Prostate gland (tissue), 2 donors: ENCODE data around the gene HDAC2. TPM values are rescaled to one million over a fixed set of nuclear protein-coding genes. Genes with fewer than 3 reads are reported as not detected.

Experiments
- DNase-seq: peaks from one replicate; pipeline ENCODE4 v3.0.0-alpha.2; 2019; ENCODE audit warnings: low spot score
- H3K27ac ChIP-seq, 2 donors: fragments of 200-600 bp; sonication (generic); 2 replicates each; pipeline ENCODE4 v1.5.1; 2017 to 2019
- H3K27me3 ChIP-seq: fragments of 200-600 bp; sonication (generic); replicated peaks from 2 replicates; pipeline ENCODE4 v1.5.1; 2019; ENCODE audit not compliant: insufficient read depth
- H3K36me3 ChIP-seq, 2 donors: fragments of 200-600 bp; sonication (generic); 1 replicate in 1 of 2; 2 replicates in 1 of 2; pipeline versions ENCODE4 v1.5.1 to v1.8.1; 2017 to 2019
- H3K4me1 ChIP-seq: fragments of 200-600 bp; sonication (generic); replicated peaks from 2 replicates; pipeline ENCODE4 v1.5.1; 2019
- H3K4me3 ChIP-seq, 2 donors: fragments of 200-600 bp; sonication (generic); 2 replicates each; pipeline ENCODE4 v1.5.1; 2017 to 2019
- H3K9me3 ChIP-seq: fragments of 200-600 bp; sonication (generic); 2 replicates; pipeline ENCODE4 v1.5.1; 2017
- CTCF ChIP-seq, 4 experiments: fragments of 200-600 bp in 2 of 4; fragments of 450-650 bp in 2 of 4; sonication (generic) in 2 of 4; IDR thresholded peaks; 1 replicate in 3 of 4; 2 replicates in 1 of 4; pipeline ENCODE4 v1.5.1; 2016 to 2019; ENCODE audit warnings: antibody characterized with exemption in 4 of 4, mild to moderate bottlenecking in 2 of 4, moderate library complexity in 2 of 4
- POLR2A ChIP-seq: fragments of 450-650 bp; IDR thresholded peaks from one replicate; pipeline ENCODE4 v1.6.1; 2016; ENCODE audit warnings: antibody characterized with exemption, mild to moderate bottlenecking
- POLR2AphosphoS5 ChIP-seq: sonication (generic); formaldehyde crosslinking; IDR thresholded peaks from one replicate; pipeline ENCODE4 v1.6.1; 2017; ENCODE audit warnings: antibody characterized with exemption
- WGBS: methylation state at CpG from one replicate; pipeline ENCODE4 v1.1.5; 2018; 5-methylcytosine and 5-hydroxymethylcytosine counted together
- intact Hi-C: fragments of 100-400 bp; cut with DNase I; formaldehyde crosslinking; loops from one replicate; pipeline ENCODE4 v1.14.2; 2022
- total RNA-seq, 2 donors: library from RNA; depleted of rRNA; stranded (reverse); fragments of >200 nt; gene quantifications; one replicate each; pipeline ENCODE4 v1.1.0, GENCODE V29; 2016

Gene HDAC2
- total RNA-seq, 2 donors from 2014 or later = 39.6 to 86.0 TPM

DNA sequence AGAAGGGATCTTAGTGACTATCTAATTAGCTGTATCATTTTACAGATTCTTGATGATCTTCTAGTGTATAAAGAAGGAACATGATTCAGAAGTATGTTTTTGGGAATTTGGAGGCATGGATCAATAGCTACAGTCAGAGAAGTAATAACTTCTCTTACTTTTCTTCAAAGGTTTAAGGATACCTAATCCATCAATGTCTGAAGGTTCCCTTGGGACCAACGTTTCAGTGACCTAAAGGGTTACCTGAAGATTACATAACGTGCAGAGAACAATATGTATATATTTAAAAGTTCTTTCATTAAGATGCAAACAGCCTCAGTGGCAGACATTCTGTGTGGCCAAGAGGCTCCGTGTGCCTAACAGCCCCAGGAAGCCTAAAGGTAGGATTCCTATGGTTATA lies 3.2 kb downstream of the HDAC2 start:
- WGBS = 28% methylated on average over 3 of the region's 3 CpGs
- DNase-seq = no peak
- Histone ChIP-seq H3K4me3 (no peak overlapping the region), H3K4me1 (no peaks in the 10 kb centered on the region), H3K27ac (no peak overlapping the region), H3K36me3 (no peaks in the 10 kb centered on the region), H3K9me3 (no peaks in the 10 kb centered on the region), H3K27me3 (no peaks in the 10 kb centered on the region)
- TF ChIP-seq CTCF (IDR thresholded peaks at IDR 0.05) (no peak), POLR2AphosphoS5 (no peak), POLR2A (no peak)
- intact Hi-C loops = no loop called here

DNA sequence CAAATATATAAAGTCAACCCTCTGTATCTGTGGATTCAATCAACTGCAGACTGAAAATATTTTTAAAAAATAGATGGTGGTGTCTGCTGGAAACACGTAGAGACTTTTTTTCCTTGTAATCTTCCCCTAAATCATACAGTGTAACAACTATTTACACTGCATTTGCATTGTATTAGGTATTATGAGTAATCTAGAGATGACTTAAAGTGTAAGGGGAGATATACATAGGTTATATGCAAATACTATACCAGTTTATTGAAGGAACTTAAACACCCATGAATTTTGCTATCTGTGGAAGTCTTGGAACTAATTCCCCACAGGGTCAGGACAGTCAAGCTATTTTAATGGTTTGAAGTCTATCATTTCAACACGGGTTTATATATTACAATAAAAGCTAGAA lies 10.2 kb downstream of the HDAC2 start:
- WGBS = 31% methylated on average over 2 of the region's 2 CpGs
- no peak for TF ChIP-seq POLR2A
- no peak for TF ChIP-seq CTCF (IDR thresholded peaks at IDR 0.05)
- no peak for TF ChIP-seq POLR2AphosphoS5

DNA sequence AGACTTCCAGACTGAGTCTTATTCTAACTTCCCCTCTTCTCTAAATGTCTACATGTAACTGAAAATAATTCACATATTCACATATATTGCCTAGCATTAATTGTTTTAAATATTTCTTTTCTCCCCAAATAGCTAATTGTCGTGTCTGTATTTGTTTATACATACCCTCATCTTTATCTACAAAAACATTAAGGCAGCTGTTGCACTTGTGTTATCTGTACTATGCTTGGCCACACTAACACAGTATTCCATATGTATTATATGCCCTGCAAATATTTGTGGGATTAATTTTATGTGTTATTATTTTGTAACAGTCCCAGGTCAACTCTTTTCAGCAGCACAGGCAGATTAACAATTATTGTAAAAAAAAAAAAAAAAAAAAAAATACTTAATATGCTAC lies 11.7 kb downstream of the HDAC2 start:
- no peak for TF ChIP-seq CTCF (IDR thresholded peaks at IDR 0.05)
- no peak for TF ChIP-seq POLR2AphosphoS5
- TF ChIP-seq POLR2A = no peak
- Histone ChIP-seq H3K36me3 (no peaks in the 10 kb centered on the region), H3K27me3 (no peaks in the 10 kb centered on the region), H3K4me3 (no peak overlapping the region), H3K4me1 (no peaks in the 10 kb centered on the region), H3K9me3 (no peaks in the 10 kb centered on the region), H3K27ac (no peak overlapping the region)
- intact Hi-C loops = no loop called here
- WGBS = 63% methylated on average over 1 of the region's 1 CpG
- no peak for DNase-seq

More for the DNA sequence above, 10.2 kb downstream of the HDAC2 start:
- intact Hi-C loops = no loop called here
- H3K27ac ChIP-seq = no peak overlapping the region
- no peak for DNase-seq
- no peaks in the 10 kb centered on the region for H3K9me3 ChIP-seq
- no peaks in the 10 kb centered on the region for H3K4me1 ChIP-seq
- no peaks in the 10 kb centered on the region for H3K36me3 ChIP-seq
- no peak overlapping the region for H3K4me3 ChIP-seq
- H3K27me3 ChIP-seq = no peaks in the 10 kb centered on the region

DNA sequence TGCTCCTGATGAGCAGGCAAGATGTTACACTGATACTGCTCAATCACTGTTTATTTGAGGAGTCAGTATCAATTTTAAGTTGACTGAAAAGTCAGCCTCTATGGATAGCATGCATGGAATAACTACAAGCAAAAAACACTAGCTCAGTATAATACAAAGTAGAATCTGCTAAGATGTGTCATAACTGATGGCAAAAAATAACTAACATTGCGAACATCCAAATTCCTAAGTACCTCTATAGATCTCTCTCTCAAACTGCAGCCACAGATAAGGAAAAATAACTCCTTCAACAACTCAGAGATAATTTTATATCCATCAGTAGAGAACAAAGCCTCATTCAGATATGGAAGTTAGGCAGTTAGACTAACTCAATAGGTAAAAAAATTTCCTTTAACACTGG lies 16.3 kb downstream of the HDAC2 start:
- 100% methylated on average over 1 of the region's 1 CpG for WGBS
- H3K4me3 ChIP-seq = no peak overlapping the region
- H3K4me1 ChIP-seq = no peaks in the 10 kb centered on the region
- TF ChIP-seq CTCF (IDR thresholded peaks at IDR 0.05) = no peak
- TF ChIP-seq POLR2AphosphoS5 = no peak
- TF ChIP-seq POLR2A = no peak
- no peaks in the 10 kb centered on the region for H3K9me3 ChIP-seq
- H3K36me3 ChIP-seq = no peaks in the 10 kb centered on the region
- no peaks in the 10 kb centered on the region for H3K27me3 ChIP-seq
- no peak overlapping the region for H3K27ac ChIP-seq
- DNase-seq = no peak
- intact Hi-C loops = no loop called here

DNA sequence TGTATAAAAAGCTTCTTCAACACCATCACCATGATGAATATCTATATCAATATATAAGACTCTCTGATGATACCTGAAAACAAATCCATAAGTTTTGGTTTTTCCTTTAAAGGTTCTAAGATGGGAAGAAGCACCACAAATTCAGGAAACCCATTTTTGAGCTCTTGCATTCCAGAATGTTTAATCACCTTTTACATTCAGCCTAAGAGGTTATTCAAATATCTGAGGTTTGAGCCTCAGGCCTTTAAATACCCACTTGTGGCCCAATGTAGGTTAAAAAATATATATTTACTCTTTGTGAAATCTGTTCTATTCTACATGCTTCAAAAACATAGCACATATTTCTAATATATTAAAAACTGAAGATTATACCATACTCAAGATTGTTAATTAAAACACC lies 17.6 kb downstream of the HDAC2 start:
- Histone ChIP-seq H3K4me1 (no peaks in the 10 kb centered on the region), H3K27ac (no peak overlapping the region), H3K4me3 (no peak overlapping the region), H3K36me3 (no peaks in the 10 kb centered on the region), H3K9me3 (no peaks in the 10 kb centered on the region), H3K27me3 (no peaks in the 10 kb centered on the region)
- TF ChIP-seq POLR2A (no peak), POLR2AphosphoS5 (no peak)
- no peak for DNase-seq
- intact Hi-C loops = no loop called here
